HG02973 (cell line): Measurements from ENCODE around the gene MMP23B.

Source experiments
- ATAC-seq: cut with Tn5 transposase; IDR thresholded peaks from one replicate; pipeline ENCODE4 v1.9.1; 2021; ENCODE audit warnings: moderate library complexity; ENCODE audit not compliant: unreplicated experiment

MMP23B gene

DNA sequence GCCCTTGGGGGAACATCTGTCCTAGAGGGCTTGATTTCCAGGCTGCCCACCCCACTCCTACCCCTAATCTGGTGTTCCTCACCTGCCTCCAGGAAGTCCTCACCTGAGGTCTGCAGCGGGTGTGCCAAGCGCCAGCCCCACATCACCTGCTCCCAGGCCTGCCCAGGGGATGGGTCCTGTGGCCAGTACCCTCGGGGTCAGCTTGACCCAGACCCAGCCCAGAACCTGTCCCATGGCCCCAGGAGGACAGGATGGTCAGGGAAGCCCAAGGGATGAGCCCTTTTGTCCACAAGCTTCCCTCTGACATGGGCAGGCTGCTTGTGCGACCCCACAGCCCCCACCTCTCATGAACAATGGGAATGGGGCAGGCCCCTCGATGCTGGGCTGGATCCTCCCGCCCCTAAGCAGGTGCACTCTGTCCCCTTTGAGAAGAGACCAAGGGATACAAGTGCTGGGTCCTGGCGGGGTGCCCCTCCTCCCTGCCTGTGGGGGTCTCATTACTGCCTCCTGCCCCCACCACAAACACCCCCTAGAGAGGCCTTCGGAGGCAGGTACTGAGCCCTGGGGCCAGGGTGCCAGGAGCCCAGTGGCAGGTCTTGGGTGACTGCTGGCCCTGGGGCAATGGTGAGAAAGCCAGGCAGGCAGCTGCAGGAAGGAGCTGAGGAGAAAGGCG lies 13.4 kb upstream of the MMP23B start:
- no peak for ATAC-seq

- ATAC-seq, result no peak
These were observed 12.0 kb upstream of the MMP23B start for GRCh38 chr1:1619917-1620361.

GRCh38 chr1:1620433-1621139 lies 11.4 kb upstream of the MMP23B start:
- no peak for ATAC-seq

GRCh38 chr1:1621173-1622009 lies 10.6 kb upstream of the MMP23B start:
- ATAC-seq, result no peak

DNA sequence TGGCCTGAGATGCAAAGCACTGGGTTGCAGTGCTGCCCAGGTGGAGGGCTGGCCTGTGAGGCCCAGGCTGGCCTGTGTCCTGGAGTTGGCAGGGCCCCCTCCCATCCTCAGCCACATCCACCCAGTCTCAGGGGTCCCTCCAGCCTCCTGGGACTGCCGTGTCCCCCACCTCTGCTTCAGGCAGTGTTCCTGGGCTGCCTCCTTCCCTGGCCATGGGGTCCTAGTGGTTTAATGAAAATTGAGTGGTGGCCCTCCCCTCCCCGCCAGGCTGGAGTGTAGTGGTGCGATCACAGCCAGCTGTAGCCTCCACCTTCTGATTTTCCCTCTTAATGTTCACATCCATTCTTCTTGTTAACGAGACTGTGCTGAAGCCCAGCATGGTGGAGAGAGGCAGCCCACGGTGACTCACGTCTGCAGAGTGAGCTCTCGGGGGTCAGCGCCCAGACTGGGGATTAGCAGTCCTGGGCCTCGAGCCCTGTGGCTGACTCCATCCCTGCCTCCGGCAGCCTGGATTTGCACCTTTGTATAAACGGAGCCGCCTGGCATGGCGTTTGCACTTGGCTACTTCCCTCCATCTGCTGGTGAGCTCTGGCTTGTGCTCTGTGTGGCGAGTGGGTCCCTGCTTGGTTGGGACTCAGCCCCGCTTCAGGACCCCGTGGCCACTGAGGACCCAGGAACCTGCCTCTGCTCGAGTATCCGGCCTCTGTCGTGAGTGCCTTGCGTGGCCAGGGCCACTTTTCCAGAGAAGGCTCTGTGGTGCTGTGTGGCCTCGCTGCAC lies 9.8 kb upstream of the MMP23B start:
- ATAC-seq, result no peak

- ATAC-seq, result no peak
These were observed 9.2 kb upstream of the MMP23B start for GRCh38 chr1:1622788-1623094.

DNA sequence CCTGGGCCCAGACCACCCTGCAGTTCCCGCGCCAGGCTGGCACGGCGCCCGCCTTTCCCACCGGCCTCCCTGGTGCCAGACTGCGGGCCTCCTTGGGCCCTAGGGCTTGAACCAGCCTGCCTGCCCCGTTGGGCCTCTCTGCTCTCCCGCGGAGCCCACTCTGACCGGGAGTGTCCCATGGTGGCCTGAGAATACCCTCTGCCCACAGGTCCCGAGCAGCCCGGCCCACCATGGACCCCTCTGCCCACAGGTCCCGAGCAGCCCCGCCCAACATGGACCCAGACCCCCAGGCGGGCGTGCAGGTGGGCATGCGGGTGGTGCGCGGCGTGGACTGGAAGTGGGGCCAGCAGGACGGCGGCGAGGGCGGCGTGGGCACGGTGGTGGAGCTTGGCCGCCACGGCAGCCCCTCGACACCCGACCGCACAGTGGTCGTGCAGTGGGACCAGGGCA lies 8.8 kb upstream of the MMP23B start:
- no peak for ATAC-seq

DNA sequence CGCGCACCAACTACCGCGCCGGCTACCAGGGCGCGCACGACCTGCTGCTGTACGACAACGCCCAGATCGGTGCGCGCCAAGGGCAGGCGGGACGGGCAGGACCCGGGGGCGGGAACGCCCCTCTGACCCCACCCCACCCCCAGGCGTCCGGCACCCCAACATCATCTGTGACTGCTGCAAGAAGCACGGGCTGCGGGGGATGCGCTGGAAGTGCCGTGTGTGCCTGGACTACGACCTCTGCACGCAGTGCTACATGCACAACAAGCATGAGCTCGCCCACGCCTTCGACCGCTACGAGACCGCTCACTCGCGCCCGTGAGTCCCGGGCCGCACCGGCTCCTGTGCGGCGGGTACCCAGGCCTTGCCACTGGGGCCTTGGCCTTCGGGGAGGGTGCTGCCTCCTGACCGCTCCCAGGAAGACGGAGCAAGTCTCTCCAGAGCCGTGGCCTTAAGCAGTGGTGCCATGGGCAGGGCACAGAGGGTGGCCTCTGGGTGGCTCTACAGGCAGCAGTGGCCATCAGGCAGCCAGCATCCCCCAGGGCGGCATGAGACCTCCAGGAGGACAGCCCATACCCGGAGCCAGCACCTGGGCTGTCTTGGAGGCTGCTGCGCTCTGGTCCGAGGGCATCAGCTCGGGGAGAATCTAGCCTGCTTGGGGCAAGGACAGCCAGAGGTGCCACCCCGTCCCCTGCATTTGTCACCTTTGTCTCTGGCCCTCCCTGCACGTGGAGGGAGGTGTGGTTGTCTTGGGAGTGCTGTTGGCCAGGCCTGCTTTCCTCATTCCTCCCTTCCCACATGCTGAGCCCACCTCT lies 8.1 kb upstream of the MMP23B start:
- no peak for ATAC-seq

DNA sequence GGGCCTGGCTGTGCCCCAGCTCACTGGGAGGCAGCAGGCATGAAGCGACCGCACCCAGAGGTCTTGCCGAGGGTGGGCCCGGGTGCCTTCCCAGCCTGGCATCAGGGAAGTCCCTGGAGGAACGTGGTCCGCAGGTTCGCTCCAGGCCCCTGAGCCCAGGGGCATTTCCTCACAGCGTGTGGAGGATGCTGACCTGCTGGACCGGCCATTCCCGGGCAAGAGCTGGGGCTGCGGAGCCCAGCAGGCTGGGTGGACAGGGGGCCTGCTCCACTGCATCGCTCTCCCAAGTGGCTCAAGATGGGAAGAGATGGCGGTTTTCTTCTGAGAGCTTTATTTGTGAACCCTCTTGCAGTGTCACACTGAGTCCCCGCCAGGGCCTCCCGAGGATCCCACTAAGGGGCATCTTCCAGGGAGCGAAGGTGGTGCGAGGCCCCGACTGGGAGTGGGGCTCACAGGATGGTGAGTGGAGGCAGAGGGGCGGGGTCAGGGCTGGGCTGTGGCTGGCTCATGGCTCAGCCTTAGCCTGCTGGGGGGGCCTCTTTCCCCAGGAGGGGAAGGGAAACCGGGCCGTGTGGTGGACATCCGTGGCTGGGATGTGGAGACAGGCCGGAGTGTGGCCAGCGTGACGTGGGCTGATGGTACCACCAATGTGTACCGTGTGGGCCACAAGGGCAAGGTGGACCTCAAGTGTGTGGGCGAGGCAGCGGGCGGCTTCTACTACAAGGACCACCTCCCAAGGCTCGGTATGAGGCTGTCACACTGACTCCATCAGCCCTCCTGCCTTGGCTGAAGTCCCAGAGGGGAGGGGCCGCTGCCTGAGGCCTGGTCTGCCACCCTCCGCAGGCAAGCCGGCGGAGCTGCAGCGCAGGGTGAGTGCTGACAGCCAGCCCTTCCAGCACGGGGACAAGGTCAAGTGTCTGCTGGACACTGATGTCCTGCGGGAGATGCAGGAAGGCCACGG lies 7.2 kb upstream of the MMP23B start:
- no peak for ATAC-seq

GRCh38 chr1:1625404-1625775 lies 6.6 kb upstream of the MMP23B start:
- ATAC-seq, result no peak

DNA sequence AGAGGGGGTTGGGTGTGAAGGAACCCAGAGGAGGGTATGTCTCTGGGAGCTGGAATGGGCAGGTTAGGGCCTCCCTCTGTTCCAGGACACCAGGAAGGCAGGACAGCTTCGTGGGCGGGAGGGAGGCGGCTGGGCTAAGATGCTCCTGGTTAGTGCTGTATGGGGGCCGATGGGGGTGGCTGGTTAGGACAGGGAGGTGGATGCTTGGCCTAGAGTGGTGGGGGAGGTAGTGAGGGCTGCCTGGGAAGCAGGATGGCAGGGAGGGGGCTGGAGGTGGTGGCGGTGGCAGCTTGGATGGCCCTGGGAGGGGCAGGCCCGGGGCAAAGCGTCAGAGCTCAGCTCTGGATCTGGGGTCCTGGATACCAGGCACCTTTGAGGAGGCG lies 6.2 kb upstream of the MMP23B start:
- ATAC-seq, result no peak

GRCh38 chr1:1626207-1627141 lies 5.5 kb upstream of the MMP23B start:
- no peak for ATAC-seq

GRCh38 chr1:1627261-1627828 lies 4.6 kb upstream of the MMP23B start:
- ATAC-seq, result no peak

DNA sequence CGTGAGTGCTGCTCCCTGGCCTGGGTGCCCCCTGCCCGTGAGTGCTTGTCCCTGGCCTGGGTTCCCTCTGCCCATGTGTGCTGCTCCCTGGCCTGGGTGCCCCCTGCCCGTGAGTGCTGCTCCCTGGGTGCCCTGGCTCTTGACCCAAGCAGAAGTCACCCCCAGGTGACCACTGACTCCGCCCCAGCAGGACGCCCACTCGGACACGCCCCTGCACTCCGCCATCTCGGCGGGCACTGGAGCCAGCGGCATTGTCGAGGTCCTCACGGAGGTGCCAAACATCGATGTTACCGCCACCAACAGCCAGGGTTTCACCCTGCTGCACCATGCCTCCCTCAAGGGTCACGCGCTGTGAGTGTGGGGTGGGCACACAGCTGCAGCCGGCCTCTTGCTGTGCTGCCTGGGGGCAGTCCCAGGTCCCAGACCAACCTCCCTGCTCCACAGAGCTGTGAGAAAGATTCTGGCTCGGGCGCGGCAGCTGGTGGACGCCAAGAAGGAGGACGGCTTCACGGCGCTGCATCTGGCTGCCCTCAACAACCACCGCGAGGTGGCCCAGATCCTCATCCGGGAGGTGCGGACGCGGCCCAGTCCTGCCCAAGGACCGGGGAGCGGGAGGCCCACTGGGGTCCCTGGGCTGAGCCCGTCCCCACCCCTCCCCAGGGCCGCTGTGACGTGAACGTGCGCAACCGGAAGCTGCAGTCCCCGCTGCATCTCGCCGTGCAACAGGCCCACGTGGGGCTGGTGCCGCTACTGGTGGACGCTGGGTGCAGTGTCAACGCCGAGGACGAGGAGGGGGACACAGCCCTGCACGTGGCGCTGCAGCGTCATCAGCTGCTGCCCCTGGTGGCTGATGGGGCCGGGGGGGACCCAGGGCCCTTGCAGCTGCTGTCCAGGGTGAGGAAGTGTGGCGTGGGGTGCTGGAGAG lies 3.9 kb upstream of the MMP23B start:
- ATAC-seq, result no peak

- no peak for ATAC-seq
These were observed 3.1 kb upstream of the MMP23B start for GRCh38 chr1:1628754-1629429.
